K562 (cell line): ENCODE results near the gene FAM174B. TPM values are rescaled to one million over a fixed set of nuclear protein-coding genes. Genes with fewer than 3 reads are reported as not detected.
A peak's percentile ranks its signal among the peaks of the same experiment; 100 is the strongest.

Experiments used
- ATF4 ChIP-seq: fragments of 450-650 bp; formaldehyde crosslinking; IDR thresholded peaks from 2 replicates; pipeline ENCODE4 v1.4.0; 2022; ENCODE audit warnings: mild to moderate bottlenecking, moderate library complexity
- ATF7 ChIP-seq: fragments of 450-650 bp; IDR thresholded peaks from 2 replicates; pipeline ENCODE4 v1.7.1; 2014; ENCODE audit warnings: mild to moderate bottlenecking, moderate library complexity
- BDP1 ChIP-seq: IDR thresholded peaks from 3 replicates; pipeline ENCODE4 v1.6.1; 2011; ENCODE audit not compliant: insufficient read length, insufficient read depth
- GTF2F1 ChIP-seq: IDR thresholded peaks from 2 replicates; pipeline ENCODE4 v1.6.1; 2011; ENCODE audit warnings: low read depth, low read length, improper control_type of control experiment
- HNRNPH1 ChIP-seq: fragments of 200-400 bp; formaldehyde crosslinking; optimal IDR thresholded peaks from 2 replicates; pipeline ENCODE3; 2017; ENCODE audit warnings: low read depth, mild to moderate bottlenecking, low read length, moderate library complexity
- HOMEZ ChIP-seq: fragments of 250-450 bp; sonication (Bioruptor Pico); IDR thresholded peaks from 2 replicates; pipeline ENCODE4 v1.4.0; 2020; ENCODE audit warnings: mild to moderate bottlenecking, moderate library complexity
- KLF16 ChIP-seq: IDR thresholded peaks from 2 replicates; pipeline ENCODE4 v1.6.1; 2016; ENCODE audit warnings: antibody characterized with exemption
- MED1 ChIP-seq: sonication (generic); formaldehyde crosslinking; IDR thresholded peaks from 2 replicates; pipeline ENCODE4 v1.8.1; 2023; ENCODE audit warnings: missing genetic modification reagents, borderline replicate concordance
- MYBL2 ChIP-seq, 2 experiments: fragments of 450-650 bp in 1 of 2; sonication (generic) in 1 of 2; formaldehyde crosslinking in 1 of 2; IDR thresholded peaks; 2 replicates each; pipeline versions ENCODE4 v1.6.1 to v1.8.1; 2017 to 2022; ENCODE audit warnings: borderline replicate concordance in 1 of 2, inconsistent platforms in 1 of 2, low read depth in 1 of 2, mild to moderate bottlenecking in 1 of 2, missing genetic modification reagents in 1 of 2, moderate library complexity in 1 of 2
- NFXL1 ChIP-seq: fragments of 450-650 bp; formaldehyde crosslinking; IDR thresholded peaks from 2 replicates; pipeline ENCODE4 v1.4.0; 2021; ENCODE audit warnings: mild to moderate bottlenecking
- SPI1 ChIP-seq: IDR thresholded peaks from 2 replicates; pipeline ENCODE4 v1.6.1; 2011; ENCODE audit warnings: low read depth, low read length, control low read depth, borderline replicate concordance
- USF1 ChIP-seq: sonication (generic); formaldehyde crosslinking; IDR thresholded peaks from 2 replicates; pipeline ENCODE4 v1.9.0; 2022; ENCODE audit warnings: mild to moderate bottlenecking, missing genetic modification reagents
- ZNF12 ChIP-seq: sonication (generic); formaldehyde crosslinking; IDR thresholded peaks from 2 replicates; pipeline ENCODE4 v1.4.0; 2020; ENCODE audit warnings: mild to moderate bottlenecking, missing genetic modification reagents
- ZNF232 ChIP-seq: sonication (generic); formaldehyde crosslinking; IDR thresholded peaks from 2 replicates; pipeline ENCODE4 v1.8.0; 2022; ENCODE audit warnings: mild to moderate bottlenecking, missing genetic modification reagents
- ZNF507 ChIP-seq: conservative IDR thresholded peaks from 2 replicates; pipeline ENCODE4 v1.6.1; 2017; ENCODE audit warnings: missing genetic modification characterization, missing compliant biosample characterization
- ZNF518B ChIP-seq: fragments of 250-450 bp; sonication (Bioruptor Pico); IDR thresholded peaks from 2 replicates; pipeline ENCODE4 v1.5.0; 2021; ENCODE audit warnings: mild to moderate bottlenecking, moderate library complexity
- ZNF695 ChIP-seq: fragments of 450-650 bp; formaldehyde crosslinking; IDR thresholded peaks from 2 replicates; pipeline ENCODE4 v1.4.0; 2020; ENCODE audit warnings: mild to moderate bottlenecking, moderate library complexity
- ZNF696 ChIP-seq: fragments of 250-450 bp; sonication (Bioruptor Pico); conservative IDR thresholded peaks from 2 replicates; pipeline ENCODE4 v1.4.0; 2020; ENCODE audit warnings: mild to moderate bottlenecking, moderate library complexity
- ZZZ3 ChIP-seq: fragments of 450-650 bp; IDR thresholded peaks from 2 replicates; pipeline ENCODE4 v1.6.1; 2016; ENCODE audit warnings: antibody characterized with exemption, mild to moderate bottlenecking, moderate library complexity
- polyA plus RNA-seq, 8 experiments: library from polyadenylated mRNA; depleted of rRNA in 4 of 8; stranded (reverse) in 5 of 8; unstranded in 3 of 8; fragments of >200 nt; fragmentation: Nextera tagmentation in 2 of 8; fragmentation: Illumina TruSeq in 1 of 8; extraction: Ambion mirVana in 2 of 8; extraction: Trizol in 1 of 8; gene quantifications; 2 replicates each; pipeline versions ENCODE4 v1.2.1 to v1.2.3, GENCODE V29; 2011 to 2014; ENCODE audit warnings: inconsistent platforms in 1 of 8, missing spikeins in 1 of 8
- total RNA-seq, 7 experiments: library from RNA; depleted of rRNA in 6 of 7; stranded (reverse); fragments of >200 nt in 6 of 7; fragmentation: Illumina TruSeq in 2 of 7; extraction: Trizol in 2 of 7; gene quantifications; 2 replicates each; pipeline versions ENCODE4 v1.2.1 to v1.2.3, GENCODE V29; 2011 to 2021; ENCODE audit warnings: low replicate concordance in 1 of 7

The FAM174B gene
- total and polyA plus RNA-seq, 9 of the 15 experiments (the other 6 are each of a cell fraction or from before 2014, with no cell fraction given) = 0.39 to 2.7 (median 1.9) TPM; not detected in 1

- TF ChIP-seq MED1 (CRISPR knock-in tag) (no peak), SPI1 (no peak), ZNF12 (CRISPR knock-in tag) (no peak), ZNF232 (CRISPR knock-in tag) (no peak), NFXL1 (CRISPR knock-in tag) (no peak), MYBL2 (IDR thresholded peaks at IDR 0.05; ENCODE audit: low read depth) (no peak), MYBL2 (CRISPR knock-in tag; IDR thresholded peaks at IDR 0.05; ENCODE audit: borderline replicate concordance) (no peak), USF1 (no peak), HOMEZ (CRISPR knock-in tag) (no peak), ZNF507 (tag) (no peak), ZNF518B (CRISPR knock-in tag) (no peak), BDP1 (no peak), ATF7 (peak; percentile 51; the same call in 1 of the 2 replicates), ZNF696 (CRISPR knock-in tag) (no peak), GTF2F1 (no peak), ATF4 (CRISPR knock-in tag) (no peak), HNRNPH1 (no peak), ZZZ3 (no peak), ZNF695 (CRISPR knock-in tag) (no peak), KLF16 (peak; percentile 90; the same call in 1 of the 2 replicates)
Measured at GRCh38 chr15:92617549-92618520, 37.7 kb downstream of the FAM174B start (continued).
